HG03342 (cell line): ENCODE data around the gene PIM1.
"Not testable (repeated sequence)": the region's sequence is repeated elsewhere in the genome, so short reads cannot be mapped to it uniquely, and the experiment has no call there.

Experiments used
- ATAC-seq: cut with Tn5 transposase; IDR thresholded peaks from one replicate; pipeline ENCODE4 v1.9.1; 2021; ENCODE audit warnings: mild to moderate bottlenecking, moderate library complexity; ENCODE audit not compliant: unreplicated experiment

The PIM1 gene

DNA sequence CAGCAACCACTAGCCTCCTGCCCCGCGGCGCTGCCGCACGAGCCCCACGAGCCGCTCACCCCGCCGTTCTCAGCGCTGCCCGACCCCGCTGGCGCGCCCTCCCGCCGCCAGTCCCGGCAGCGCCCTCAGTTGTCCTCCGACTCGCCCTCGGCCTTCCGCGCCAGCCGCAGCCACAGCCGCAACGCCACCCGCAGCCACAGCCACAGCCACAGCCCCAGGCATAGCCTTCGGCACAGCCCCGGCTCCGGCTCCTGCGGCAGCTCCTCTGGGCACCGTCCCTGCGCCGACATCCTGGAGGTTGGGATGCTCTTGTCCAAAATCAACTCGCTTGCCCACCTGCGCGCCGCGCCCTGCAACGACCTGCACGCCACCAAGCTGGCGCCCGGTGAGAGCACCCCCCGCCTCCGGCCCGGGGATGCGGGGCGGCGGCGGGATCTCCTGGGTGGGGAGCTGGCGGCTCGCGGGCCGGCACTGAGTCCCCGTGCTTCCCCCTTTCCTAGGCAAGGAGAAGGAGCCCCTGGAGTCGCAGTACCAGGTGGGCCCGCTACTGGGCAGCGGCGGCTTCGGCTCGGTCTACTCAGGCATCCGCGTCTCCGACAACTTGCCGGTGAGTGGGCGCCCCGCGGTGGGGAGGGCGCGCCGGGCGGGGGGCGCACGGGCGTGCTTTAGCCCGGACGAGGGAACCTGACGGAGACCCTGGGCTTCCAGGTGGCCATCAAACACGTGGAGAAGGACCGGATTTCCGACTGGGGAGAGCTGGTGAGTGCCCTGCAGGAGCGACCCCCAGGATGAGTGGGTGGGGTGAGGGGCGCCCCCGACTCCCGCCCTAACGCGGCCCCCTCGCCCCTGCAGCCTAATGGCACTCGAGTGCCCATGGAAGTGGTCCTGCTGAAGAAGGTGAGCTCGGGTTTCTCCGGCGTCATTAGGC is 585 bp downstream of the PIM1 start:
- ATAC-seq = peak; percentile 29

DNA sequence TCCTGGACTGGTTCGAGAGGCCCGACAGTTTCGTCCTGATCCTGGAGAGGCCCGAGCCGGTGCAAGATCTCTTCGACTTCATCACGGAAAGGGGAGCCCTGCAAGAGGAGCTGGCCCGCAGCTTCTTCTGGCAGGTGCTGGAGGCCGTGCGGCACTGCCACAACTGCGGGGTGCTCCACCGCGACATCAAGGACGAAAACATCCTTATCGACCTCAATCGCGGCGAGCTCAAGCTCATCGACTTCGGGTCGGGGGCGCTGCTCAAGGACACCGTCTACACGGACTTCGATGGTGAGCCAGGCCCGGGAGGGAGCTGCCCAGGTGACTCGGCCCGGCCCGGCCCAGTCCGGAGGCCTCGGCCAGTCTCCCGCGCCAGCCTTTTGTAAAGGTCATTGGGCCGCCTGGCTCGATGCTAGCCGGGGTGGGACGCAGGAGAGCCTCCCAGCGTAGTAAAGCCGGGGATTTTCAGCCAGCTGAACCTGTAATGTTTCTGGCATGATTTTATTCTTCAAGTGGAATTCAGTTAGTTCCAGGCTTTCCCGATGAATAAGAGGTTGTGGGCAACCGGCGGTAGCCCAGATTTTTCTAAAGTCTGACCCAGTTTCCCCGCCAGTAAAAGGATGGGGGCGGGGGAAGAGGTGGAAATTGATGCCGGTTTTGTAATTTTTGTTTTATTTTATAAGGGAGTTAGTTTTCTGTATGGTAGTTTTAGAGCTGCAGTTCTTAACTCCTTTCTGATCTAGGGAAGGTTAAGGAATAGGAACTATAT is 1.4 kb downstream of the PIM1 start:
- ATAC-seq = no peak

DNA sequence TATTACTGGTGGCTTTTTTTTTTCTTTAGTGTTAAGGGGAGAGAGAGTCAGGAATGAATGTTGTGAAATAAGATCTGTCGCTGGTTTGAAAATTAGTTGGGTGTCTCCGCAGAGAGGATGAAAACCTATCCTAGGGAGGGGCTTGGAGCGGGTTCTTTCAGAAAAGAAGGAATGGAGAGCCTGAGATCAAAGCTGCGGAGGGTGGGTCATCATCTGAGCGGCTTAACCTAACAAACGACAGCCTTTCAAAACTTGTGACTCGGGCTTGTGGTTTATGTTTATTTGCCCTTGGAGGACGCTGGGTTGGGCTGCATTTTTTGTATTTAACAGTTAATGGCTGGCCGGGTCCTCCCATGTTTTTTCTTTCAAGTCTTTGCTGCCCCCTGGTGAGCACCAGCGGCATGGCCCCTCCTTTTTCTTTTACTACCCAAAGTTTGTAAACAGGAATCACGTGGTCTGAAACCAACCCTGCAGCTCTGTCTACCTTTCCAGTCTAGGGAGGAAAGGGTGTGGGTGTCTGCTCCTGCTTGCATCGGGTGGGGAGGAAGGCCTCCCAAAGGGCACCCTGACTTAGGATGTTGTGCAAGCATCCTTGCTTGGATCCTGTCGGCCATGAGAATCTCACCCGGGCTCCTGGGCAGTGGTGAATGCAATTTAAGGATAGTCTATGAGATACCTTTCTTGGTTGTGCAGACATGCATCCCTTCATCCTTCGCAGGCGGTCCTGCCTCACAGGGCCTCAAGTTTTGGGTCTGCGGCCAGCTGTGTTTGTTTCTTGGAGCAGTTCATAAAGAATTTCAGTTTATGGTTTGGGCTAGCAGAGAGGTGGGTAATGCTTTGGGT is 2.2 kb downstream of the PIM1 start:
- ATAC-seq = no peak

DNA sequence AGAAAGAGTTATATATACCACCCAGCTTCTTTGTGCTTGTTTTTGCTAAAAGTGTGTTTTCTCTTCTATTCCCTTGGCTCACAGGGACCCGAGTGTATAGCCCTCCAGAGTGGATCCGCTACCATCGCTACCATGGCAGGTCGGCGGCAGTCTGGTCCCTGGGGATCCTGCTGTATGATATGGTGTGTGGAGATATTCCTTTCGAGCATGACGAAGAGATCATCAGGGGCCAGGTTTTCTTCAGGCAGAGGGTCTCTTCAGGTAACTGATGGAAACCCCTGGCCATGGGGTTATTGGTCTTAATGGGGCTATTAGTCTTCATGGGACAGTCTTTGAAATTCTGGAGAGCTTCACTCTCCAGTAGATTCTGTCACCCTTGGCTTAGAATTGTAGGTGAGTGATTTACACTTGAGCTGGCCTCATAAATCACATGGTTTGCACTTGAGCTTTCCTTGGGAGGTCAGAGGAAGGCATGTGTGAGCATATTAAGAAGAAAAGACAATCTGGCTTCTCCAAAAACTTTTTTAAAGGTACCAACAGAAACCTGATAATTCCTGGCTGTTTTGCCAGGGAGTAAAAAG is 3.0 kb downstream of the PIM1 start:
- ATAC-seq = no peak

DNA sequence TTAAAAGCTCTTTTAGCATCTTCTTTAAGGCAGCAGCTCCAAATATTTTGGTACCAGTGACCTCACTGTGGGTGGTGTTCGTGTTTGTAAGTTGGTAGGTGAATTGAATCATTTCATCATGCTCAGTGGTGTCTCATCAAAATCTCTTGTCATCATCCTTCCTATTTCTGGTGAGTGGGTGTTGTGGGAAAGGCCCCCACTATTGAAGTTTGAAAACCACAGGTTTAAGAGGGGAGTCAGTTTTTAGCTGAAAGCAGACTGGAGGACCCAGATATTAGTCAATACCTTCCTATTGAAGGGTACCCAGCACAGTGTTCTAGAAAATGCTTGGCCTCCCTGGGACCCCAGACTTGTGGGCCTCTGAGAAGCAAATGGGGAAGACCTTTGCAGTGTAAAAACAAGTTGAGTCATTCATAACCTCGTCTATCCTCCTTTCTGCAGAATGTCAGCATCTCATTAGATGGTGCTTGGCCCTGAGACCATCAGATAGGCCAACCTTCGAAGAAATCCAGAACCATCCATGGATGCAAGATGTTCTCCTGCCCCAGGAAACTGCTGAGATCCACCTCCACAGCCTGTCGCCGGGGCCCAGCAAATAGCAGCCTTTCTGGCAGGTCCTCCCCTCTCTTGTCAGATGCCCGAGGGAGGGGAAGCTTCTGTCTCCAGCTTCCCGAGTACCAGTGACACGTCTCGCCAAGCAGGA is 3.7 kb downstream of the PIM1 start:
- no peak for ATAC-seq

DNA sequence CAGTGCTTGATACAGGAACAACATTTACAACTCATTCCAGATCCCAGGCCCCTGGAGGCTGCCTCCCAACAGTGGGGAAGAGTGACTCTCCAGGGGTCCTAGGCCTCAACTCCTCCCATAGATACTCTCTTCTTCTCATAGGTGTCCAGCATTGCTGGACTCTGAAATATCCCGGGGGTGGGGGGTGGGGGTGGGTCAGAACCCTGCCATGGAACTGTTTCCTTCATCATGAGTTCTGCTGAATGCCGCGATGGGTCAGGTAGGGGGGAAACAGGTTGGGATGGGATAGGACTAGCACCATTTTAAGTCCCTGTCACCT is 4.2 kb downstream of the PIM1 start:
- ATAC-seq = no peak

DNA sequence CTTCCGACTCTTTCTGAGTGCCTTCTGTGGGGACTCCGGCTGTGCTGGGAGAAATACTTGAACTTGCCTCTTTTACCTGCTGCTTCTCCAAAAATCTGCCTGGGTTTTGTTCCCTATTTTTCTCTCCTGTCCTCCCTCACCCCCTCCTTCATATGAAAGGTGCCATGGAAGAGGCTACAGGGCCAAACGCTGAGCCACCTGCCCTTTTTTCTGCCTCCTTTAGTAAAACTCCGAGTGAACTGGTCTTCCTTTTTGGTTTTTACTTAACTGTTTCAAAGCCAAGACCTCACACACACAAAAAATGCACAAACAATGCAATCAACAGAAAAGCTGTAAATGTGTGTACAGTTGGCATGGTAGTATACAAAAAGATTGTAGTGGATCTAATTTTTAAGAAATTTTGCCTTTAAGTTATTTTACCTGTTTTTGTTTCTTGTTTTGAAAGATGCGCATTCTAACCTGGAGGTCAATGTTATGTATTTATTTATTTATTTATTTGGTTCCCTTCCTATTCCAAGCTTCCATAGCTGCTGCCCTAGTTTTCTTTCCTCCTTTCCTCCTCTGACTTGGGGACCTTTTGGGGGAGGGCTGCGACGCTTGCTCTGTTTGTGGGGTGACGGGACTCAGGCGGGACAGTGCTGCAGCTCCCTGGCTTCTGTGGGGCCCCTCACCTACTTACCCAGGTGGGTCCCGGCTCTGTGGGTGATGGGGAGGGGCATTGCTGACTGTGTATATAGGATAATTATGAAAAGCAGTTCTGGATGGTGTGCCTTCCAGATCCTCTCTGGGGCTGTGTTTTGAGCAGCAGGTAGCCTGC is 4.8 kb downstream of the PIM1 start:
- ATAC-seq = no peak

DNA sequence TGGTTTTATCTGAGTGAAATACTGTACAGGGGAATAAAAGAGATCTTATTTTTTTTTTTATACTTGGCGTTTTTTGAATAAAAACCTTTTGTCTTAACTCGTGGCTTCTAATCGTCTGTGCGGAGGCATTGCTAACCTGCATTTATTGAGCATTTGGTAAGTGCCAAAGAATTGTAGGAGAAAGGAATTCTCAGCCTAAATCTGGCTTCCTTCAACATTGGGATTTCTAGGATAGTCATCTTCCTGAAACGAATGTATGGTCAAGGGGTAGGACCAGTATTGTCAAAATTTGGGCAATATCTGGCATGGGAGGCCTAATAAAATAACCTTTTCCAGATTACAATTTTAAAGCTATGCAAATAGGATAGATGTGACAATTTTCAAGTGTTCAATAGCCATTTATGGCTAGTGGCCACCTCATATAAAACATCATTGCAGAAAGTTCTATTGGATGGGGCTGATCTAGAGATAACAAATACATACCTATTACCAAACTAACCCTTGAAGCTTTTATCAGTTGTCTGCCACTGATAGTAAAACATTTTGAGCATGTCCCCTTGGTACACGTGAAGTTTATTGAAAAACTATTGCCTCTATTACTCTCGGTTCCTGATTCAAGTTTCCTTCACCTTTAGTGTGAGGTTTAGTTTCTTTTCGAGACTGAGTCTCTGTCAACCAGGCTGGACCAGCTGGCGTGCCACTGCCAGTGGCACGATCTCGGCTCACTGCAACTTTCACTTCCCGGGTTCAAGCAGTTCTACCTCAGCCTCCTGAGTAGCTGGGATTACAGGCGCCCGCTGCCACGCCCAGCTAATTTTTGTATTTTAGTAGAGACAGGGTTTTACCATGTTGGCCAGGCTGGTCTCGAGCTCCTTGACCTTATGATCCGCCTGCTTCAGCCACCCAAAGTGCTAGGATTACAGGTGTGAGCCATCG is 5.6 kb downstream of the PIM1 start:
- ATAC-seq = no peak

DNA sequence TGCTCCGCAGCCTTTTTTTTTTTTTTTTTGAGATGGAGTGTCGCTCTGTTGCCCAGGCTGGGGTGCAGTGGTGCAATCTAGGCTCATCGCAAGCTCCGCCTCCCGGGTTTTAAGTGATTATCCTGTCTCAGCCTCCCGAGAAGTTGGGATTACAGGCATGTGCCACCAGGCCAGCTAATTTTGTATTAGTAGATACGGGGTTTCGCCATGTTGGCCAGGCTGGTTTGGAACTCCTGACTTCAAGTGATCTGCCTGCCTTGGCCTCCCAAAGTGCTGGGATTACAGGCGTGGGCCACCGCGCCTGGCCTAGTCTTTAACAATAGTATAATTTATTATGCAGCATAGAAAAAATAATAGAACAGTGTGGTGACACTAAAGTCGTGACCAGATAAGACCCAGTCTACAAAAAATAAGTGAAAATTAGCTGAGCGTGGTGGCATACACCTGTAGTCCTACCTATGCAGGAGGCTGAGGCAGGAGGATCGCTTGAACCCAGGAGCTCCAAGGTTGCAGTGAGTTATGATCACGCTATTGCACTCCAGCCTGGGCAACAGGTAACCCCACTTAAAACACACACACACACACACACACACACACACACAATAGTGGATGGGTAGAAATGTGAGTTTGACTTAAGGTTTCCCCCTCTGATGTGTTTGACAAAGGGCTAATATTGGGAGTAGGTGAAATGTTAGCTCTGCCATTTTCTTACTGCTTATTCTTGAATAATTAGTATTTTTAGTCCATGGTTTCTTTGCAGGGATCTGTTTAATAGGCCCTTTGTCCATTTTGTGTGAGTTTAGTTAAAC is 6.5 kb downstream of the PIM1 start:
- no peak for ATAC-seq

DNA sequence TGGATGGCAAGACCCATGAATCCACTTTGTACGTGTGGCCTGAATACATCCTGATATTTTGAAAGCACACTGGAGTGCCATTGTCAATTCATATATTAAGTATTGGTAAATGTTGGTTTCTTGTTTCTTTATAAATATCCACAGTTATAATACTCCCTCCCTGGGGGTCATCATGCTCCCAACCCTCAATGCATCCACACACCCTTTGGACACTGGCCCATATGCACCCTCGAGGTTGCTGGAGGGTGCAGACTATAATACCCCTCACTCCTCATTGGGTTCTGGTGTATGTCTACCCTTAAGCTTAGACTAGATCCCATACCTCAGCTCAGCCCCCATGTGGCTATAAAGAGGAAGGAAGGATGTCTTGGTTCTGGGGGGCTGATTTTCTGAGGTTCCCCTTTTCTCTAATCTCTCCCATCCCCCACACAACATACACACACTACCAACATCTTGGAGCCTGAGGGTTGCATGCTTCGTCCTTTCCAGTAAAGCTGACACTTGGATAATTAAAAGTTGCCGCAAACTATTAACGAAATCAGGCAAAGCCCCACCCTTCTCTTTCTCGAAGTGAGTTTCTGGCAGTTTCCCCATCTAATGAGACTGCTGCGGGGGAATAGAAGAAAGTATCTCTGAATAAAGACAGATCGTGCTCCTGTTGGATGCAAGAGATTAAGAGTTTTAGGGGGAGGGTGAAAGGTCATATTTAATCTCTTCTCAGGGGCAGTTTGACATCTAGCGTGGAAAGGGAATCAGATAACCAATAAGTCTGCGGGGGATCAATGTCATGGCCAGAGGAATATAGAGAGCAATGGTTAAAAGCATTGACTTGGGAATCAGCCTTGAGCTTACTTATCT is 7.4 kb downstream of the PIM1 start:
- no peak for ATAC-seq

DNA sequence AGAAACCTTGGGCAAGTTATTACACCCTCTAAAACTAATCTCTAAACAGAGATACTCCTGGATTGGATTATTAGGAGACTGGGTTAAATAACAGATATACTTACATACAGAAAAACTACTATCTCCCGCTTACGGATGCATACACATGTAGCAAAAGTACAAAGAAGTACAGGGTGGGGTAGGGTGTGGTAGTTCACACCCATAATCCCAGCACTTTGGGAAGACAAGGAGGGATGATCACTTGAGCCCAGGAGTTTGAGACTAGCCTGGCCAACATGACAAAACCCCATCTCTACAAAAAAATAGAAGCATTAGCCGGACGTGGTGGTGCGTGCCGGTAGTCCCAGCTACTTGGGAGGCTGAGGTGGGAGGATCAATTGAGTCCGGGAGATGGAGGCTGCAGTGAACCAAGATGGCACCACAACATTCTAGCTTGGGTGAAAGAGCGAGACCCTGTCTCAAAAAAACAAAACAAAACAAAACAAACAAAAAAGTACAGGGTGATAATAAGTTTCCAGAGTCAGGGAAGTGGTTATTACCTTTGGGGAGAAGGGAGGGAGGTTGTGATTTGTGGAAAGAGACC is 8.1 kb downstream of the PIM1 start:
- no peak for ATAC-seq

DNA sequence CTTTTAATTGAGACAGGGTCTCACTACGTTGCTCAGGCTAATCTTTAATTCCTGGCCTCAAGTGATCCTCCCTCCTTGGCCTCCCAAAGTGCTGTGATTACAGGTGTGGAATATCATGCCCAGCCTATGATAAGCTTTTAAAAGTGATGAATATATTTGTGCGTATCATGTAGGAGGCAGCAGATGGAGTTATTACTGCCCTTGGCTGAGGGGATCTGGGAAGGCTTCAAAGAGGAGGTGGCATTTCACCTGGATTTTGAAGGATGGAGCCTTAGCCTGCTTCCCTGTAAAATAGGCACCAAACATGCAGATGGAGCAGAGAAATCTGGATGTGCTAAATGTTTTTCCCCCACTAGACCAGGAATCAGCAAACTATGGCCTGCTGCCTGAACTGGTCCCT is 10.1 kb downstream of the PIM1 start:
- no peak for ATAC-seq

DNA sequence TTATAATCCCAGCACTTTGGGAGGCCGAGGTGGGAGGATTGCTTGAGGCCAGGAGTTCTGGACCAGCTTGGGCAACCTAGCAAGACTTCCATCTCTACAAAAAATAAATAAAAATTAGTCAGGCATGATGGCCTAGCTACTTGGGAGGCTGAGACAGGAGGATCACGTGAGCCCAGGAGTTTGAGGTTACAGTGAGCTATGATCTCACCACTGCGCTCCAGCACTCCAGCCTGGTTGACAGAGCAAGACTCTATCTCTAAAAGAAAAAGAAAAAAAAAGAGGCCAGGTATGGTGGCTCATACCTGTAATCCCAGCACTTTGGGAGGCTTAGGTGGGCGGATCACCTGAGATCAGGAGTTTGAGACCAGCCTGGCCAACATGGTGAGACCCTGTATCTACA is 10.7 kb downstream of the PIM1 start:
- ATAC-seq = not testable (repeated sequence)

DNA sequence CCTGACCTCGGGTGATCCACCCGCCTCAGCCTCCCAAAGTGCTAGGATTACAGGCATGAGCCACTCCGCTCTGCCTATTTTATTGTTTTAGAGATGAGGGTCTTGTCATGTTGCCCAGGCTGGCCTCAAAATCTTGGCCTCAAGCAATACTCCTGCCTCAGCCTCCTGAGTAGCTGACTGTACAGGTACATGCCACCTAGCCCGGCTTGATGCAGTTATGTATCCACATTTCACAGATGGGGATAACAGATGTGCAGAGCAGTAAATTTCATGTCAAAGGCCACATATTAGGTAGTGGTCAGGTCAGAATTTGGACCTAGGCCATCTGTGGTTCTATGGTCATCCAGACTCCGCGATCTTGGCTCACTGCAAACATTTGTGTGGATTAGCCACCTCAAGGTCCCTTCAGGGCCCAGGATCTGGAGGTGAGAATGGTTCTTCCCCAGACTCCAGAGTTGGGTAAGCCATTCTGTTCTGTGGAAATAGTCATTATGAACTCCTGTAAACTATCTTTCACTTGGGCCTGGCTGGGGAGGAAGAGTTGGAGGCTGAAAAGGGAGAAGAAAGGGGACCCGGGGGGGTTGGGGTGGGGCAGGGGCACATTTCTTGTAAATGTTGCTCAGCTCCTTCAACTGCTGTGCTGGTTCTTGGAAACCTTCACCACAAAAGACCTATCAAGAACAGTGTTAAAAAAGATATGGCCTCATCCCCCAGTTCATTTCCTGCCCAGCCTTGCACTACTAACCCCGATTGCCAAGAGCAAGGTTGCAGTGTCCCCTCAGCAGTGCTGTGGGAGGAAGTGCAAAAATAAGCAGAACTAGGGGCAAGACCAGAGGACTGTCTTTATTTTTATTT is 13.0 kb downstream of the PIM1 start:
- ATAC-seq = no peak

DNA sequence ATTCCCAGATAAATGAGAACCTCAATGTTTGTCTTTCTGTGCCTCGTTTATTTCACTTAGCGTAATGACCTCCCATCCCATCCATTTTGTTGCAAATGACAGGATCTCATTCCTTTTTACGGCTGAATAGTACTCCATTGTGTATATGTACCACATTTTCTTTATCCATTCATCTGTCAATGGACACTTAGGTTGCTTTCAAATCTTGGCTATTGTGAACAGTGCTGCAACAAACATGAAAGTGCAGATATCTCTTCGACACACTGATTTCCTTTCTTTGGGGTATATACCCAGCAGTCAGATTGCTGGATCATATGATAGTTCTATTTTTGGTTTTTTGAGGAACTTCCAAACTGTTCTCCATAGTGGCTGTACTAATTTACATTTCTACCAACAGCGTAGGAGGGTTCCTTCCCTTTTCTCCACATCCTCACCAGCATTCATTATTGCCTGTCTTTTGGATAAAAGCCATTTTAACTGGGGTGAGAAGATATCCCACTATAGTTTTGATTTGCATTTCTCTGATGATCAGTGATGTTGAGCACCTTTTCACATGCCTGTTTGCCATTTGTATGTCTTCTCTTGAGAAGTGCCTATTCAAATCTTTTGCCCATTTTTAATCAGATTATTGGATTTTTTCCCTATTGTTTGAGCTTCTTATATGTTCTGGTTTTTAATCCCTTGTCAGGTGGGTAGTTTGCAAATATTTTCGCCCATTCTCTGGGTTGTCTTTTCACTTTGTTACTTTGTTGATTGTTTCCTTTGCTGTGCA is 16.2 kb downstream of the PIM1 start:
- not testable (repeated sequence) for ATAC-seq
